GM19240 (cell line): Measurements from ENCODE around the gene KCNK18.
"Not testable (repeated sequence)": the region's sequence is repeated elsewhere in the genome, so short reads cannot be mapped to it uniquely, and the experiment has no call there.

Source experiments
- DNase-seq: peaks from one replicate; pipeline ENCODE4 v3.0.0; 2011; ENCODE audit warnings: low spot score; ENCODE audit not compliant: insufficient read length

The KCNK18 gene

DNA sequence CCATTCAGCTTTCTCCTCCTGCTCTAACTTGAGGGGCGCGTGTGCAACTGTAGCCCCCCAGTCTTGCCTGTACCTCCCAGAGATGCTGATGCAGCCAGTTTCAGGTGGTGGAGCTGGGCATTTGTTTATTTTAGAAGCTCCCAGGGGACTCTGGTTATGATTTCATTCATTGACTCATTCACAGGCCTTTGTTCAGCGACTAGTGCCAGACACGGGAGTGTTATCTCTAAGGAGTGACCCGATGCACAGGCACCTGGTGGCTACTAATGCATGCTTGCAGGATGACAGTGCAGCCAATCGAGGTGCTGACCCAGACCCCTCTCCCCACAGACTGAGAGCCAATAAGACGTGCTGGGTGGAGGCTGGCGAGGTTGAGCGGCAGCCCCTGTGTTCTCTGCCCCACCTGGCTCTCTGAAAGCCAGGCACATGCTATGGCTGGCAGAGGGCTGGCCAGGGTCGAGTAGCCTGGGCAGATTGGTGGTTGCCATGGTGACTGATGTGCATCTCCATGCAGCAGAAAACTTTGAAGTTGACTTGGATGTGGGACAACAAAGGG lies 23.9 kb downstream of the KCNK18 start:
- DNase-seq, result no peak

DNA sequence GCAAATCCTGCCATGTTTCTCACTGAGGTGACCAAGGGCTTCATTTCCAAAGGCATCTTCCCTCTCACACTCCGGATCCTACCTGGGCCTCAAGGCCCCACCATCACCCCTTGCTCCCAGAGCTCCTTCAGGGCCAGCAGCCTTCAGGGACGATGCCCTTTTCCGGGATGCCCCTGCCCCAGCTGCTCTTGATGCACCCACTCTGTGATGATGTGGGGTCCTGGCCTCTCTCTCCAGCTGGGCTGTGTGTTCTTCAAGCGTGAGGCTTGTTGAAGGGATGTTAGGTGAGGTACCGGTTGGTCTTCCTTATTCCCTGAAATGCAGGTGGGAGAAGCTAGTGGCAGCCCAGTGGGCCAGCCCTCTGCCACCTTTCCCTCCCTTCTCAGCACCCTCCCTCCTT lies 25.3 kb downstream of the KCNK18 start:
- DNase-seq, result no peak

DNA sequence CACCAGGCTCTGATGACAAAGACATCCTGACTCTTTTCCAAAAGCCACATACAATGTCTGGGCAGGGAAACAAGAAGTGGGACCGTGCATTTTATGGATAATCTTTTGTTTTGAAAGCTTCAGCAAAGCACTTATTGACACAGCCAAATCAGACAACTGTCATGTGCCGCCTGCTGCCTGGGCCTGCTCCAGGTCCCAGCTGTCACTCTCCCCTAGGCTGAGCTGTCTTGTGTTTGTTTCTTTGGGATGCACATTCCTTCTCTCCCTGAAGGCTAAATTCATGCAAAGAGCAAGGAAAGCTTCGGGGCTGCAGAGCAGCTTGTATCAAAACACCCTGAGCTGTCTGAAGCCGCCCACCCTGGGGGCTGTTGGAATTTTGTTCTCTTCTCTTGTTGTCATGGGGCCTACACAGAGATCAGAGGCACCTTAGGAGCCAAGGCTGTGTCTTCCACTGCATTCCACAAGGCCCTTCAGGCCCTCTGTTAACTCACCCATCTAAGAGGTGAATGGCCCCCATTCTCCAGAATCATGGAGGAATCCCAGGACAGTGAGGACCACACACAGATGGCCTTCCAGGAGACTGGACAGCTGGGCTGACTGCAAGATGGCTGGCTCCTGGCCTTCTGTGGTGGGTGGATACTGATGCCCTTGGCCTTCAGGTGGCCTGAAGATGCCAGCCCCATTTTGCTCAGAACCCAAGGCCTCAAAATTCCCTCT lies 25.8 kb downstream of the KCNK18 start:
- DNase-seq, result no peak

DNA sequence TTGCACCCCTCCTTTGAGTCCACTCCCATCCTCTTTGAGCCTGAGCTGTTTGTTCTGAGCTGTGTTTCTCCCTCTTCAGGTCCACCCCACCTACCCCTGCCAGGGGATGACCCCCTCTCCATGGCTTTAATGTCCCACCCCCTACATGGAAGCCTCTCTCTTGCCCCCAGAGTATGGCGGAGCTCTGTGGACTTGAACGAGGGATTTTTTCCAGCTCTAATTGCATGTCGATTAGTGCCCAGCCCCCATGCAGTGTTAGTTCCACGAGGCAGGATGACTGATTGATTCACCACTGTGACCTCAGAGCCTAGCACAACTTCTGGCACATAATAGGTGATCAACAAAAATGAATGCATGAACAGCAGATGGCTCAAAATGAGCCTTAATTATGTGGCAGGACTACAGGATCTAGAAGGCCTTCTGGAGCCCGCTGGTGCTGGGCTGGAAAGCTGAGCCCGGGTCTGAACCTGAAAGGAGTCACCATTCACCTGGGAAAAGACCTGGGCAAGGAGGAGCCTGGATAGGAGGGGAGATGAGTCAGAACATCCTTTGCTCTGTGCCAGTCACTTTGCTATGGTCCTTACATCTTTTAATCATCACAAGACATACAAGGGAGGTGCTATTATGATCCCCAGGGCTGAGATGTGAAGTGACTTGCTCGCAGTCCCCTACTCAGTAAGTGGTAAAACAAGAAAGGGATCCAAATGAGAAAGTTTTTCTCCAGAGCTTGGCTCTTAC lies 26.6 kb downstream of the KCNK18 start:
- DNase-seq, result no peak

DNA sequence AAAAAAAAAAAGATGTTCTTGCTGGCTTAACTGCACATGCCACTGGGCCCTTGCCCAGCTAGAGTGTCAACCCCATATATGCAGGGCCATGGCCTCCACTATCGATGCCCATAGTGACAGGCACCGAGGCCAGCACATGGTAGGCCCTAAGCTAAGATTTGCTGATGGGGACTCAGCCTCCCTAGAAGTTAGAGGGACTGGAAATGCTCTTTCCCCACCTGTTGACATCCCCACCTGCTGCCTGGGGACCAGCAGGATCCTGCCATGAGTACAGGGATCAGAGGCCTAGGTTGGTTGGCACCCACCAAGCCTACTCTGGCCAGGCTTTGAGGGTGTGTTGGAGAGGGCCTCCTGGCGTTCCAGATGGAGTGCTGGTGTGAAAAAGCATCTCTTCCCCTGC lies 27.6 kb downstream of the KCNK18 start:
- DNase-seq, result no peak

DNA sequence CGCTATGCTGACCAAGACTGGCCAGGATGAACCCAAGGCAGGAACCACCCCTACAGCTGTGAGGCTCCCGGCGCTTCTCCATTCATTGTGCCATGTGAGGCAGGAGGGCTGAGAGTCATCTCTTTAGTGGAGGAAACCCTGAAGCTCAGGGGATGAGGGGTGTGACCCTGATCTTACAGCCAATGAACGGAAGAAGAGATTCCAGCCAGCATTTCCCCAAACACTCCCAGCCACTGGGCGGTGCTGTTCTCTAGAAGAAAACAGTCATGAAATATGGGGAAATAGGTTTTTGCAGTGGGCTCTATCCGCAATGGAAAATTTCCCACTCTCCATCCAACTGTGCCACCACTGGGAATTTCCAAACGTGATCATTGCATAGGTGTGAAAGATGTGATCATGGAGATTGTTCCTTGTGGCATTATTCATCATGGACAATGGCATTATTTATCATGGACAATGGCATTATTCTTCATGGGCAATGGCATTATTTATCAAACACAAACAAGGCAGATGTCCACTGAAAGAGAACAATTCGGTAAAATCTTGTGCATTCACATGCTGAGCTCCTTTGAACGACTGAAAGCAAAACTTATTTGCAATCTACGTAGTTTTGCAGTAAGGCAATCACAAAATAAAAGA lies 29.6 kb downstream of the KCNK18 start:
- peak; percentile 33 for DNase-seq

DNA sequence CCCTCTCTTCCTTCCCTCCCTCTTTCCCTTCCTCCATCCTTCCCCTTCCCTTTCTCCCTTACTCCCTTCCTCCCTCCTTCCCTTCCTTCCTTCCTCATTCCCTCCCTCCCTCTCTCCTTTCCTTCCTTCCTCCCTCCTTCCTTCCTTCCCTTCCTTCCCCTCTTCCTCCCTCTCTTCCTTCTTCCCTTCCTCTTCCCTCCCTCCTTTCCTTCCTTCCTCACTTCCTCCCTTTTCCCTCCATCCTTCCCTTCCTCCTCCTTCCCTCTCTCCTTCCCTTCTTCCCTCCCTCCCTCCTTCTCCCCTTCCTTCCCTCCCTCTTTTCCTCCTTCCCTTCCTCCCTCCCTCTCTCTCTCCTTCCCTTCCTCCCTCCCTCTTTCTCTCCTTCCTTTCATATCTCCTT lies 30.9 kb downstream of the KCNK18 start:
- DNase-seq, result no peak

DNA sequence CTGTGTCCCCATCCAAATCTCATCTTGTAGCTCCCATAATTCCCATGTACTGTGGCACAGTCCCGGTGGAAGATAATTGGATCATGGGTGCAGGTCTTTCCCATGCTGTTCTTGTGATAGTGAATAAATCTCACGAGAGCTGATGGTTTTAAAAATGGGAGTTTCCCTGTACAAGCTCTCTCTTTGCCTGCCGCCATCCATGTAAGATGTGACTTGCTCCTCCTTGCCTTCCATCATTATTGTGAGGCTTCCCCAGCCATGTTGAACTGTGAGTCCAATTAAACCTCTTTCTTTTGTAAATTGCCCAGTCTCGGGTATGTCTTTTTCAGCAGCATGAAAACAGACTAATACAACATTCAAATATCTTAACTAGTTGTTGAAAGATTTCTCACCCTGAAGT lies 32.8 kb downstream of the KCNK18 start:
- DNase-seq, result not testable (repeated sequence)

DNA sequence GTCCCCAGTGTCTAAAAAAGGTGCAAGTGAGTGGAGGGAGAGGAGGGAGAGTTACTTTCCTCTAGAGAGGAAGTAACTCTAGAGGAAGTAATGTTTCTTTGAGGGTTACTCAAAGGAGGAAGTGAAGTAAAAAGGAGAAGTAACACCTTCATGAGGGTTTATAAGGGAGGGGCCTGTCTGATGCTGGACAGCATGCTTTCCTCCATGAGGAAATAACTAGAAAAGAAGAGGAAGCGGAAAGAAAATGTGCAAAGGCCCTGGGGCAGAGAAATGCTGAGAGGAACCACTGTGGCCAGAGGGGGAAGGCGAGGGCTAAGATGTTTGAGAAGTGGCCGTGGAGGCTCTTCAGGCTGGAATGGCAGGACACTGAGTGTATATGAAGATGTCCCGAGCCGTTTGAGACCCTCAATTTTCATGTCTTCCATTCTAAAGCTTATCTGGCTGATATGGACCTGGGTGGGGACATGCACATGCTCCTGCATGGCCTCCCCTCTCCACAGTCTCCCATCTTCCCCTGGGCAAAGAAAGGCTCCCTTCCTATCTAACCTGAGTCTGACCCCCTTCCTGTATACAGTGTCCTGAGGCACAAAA lies 40.2 kb downstream of the KCNK18 start:
- DNase-seq, result no peak

DNA sequence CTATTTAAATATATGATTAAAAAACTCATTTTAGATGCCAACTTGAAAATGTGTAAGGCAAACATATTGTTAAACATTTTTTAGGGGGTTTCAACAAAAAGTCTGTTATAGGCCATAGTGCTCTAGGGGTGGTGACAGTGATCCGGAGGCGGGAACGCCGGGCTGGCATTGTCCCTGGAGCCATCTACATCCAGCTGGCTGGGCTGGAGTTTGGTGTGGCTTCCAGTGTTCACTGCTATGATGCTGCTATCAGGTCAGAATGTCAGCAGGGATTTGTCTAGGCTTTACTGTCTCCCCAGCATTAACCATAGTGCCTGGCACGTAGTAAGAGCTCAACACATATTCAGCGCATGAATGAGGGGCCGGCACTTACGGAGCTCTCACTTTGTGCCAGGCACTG lies 41.8 kb downstream of the KCNK18 start:
- DNase-seq, result no peak

DNA sequence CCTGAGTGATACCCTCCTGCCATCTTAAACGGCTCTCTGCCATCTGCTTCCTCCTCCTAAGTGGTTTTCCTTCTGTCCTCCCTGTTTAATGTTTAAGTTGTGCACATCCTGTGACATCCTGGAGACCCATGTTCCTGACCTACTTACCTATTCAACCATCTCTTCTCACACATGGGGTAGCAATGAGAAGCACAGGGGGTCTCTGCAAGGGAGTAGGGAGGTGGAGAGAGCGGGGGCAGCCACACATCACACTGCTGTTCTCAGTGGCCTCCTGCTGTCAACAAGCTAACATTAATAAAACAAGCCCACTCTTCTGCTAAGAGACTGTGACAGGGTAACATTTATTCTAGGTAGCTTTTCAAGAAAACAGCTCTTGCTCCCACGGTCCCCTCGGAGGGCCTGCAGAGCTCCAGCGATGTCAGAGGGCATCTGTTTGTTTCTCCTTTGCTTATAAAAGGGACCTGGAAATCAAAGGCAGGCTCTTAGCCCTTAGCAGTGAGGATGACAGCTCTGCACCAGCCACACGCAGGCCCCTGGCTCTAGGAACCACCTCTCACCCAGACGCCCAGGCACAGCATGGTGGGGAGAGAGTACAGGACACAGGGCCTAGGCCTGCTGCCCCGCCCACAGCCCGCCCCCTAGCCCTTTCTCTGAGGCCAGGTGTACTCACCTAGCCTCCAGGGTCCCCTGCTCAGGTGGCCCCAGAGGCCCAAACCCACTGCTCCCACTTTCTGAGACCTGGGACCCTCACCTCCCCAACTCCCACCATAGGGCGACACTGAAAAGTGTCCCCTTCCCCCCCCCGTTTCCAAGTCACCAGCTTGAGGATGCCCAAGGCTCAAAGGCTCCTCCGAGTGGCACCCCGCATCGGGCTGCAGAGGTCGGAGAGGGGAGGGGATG lies 42.7 kb downstream of the KCNK18 start:
- DNase-seq, result no peak

DNA sequence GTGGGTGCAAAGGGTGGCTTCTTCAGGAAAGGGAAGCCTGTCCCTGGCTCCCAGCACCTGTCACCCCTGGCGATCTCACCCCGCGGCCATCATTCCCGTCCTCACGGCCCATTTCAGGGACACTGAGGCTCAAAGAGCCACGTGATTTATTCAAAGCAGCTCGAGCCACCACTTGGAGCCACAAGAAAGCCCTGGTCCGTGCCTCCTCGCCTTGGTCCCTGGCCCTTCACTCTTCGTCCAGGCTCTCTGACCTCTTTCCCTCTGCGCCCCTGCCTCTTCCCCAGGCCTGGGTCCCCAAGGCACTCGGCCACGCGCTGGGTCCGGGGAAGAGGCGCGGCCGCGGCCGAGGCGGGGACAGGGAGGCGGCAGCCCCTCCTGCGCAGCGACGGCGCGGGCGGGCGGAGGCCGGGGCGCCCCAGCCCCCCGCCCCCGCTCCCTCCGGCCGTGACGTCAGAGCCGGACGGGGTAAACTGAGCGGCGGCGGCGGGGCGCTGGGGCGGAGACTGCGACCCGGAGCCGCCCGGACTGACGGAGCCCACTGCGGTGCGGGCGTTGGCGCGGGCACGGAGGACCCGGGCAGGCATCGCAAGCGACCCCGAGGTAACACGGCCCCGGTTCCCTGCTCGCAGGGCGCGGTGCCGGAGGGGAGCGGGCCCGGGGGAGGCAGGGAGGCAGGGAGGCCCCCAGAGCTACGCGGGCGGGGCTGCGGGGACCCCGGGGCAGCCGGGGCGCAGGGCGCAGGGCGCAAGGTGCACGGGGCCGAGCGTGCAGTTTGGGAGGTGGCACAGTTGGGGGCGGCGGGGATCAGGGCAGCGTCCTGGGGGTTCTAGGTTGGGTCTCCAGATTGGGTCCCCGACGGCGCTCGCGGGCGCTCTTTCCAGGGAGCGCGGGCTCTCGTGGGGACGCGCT lies 43.6 kb downstream of the KCNK18 start, which contains the start of gene SLC18A2:
TSS of gene SLC18A2 (plus strand) at position 494 of the 909 bp plus-strand sequence. CDS start 580 bp downstream, outside the sequence.
- no peak for DNase-seq

DNA sequence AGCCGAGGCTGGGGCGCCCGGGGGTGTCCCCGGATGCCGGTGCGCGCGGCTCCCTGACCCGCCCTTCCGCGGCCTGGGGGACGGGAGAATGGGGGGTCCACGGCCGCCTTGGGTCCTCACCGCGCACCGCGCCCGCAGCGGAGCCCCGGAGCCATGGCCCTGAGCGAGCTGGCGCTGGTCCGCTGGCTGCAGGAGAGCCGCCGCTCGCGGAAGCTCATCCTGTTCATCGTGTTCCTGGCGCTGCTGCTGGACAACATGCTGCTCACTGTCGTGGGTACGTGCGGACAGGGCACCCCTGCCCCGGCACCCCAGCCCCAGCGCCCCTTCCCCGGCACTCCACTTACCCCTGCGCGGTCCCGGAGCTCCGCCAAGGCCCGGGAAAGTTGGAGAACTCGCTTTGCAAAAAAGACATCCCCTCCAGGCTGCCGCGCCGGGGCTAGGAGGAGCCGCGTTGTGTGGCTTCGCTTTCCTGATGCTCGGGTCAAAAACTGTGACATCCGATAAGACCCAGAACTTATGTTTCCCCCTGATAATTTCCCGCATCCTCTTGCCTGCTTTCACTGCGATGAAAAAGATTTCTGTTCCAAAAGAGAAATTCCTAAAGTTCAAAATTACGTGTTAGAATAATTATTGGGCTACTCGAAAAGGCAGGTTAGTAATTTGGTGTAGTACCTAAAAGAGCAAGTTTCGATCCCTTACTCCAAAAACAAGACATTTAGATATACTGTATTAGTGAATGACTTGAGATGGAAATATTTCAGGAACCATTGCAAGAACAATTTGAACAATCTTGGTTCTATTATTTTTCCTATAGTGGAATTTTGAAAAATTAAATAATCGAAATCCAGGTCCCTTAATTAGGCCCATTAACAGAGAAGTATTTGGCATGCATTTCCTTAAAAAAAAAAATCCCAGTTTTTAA lies 44.5 kb downstream of the KCNK18 start:
- DNase-seq, result no peak

DNA sequence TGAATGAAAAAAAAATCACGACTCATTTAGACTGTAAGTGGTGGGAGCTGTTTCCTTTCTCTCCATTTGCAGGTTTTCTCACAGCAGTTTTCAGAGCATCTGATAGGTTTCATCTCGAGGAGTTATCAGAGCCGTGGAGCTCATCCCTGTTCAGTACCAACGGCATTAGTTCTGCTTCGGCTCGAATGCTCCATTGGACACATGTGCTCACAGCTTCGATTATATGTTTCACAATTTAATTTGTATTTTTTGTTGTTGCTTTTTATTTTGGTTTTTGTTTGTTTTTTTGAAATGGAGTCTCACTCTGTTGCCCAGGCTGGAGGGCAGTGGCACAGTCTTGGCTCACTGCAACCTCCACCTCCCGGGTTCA lies 45.2 kb downstream of the KCNK18 start:
- no peak for DNase-seq

DNA sequence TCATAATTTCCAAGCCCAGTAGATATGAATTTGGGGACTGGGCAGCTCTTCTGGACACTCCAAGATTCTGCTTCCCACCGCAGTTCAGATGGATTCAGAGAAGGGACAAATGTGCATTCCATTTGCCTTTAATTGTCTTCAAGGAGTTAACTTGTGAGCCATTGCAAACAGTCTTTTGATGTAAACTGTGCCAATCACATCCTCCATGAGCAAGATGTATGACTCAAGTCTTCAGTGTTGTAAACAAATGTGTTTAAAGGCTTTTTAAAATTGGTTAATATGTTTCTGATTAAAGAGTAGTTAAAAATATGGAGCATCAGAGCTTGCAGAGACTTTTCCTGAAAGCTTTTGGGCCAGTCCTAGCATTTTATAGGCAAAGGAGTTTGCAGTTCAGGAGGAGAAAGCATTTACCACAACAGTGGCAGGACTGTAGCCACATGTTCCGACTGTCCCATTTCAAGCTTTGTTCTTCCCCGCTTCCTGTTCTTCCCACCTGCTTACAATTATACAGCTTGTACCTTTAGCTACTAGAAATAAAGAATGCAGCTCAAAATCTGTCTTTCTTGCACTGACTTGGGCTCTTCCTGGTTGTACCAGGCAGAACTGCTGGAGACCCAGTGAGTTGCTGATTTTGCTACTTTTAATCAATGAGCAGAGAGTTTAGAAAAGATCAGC lies 49.8 kb downstream of the KCNK18 start:
- DNase-seq, result no peak

DNA sequence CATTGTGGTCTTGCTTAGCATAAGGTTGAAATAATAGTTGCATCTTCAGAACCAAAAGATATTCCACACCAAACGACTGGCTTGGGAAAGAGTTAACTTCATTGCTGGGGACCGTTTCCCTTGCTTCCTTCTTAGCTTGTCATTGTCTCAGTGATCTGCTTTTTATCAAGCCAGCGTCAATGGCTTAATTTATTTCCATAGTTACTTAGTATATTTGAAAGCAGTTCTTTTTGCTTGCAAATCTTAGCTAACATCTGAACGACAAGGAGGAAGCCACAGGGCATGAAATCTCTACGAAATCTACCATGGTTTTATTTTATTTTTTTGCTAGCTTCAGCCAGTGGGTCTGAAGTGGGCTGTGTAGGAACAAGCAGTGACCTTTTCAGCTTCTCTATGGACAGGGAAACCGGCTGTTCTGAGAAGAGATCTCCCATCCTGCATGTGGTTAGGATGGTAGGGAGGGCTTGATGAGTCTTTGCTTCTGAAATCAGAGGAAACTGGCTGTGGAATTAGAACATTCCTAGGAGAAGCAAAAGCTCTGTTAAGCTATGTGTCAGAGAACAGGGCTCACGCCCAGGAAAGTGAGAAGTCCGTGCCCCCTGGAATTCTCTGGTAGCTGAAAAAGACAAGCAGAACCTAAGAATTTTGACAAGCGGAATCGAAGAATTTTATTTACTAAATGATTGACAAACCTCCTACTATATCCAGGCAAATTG lies 51.6 kb downstream of the KCNK18 start:
- DNase-seq, result no peak

DNA sequence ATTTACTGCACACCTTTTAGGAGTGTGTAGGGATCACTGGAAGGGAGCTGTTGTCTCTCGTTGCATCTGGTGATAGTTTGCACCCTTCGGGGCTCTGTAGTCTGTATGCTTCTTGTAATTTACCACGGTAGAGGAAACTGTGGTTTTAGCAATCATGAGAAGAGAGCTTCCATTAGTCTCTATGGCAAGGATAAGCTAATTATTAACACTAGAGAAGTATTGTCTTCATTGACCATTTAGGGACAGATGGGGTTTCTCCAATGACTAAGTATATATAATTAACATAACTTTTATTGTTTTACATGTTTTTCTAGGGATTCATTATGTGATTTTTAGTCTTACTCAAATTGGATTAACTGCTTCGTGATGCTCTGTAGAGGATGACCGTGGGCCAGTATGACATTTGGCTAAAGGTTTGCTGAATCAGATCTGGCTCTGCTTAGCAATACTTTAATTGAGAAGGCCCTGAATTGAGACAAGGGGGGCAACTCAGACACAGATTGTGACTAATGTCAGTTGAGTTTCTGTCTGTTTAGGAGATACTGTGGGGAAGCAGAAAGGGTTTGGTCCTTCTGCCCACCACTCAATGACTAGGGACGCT lies 52.3 kb downstream of the KCNK18 start:
- DNase-seq, result no peak
